ENCODE data around the gene SETD3. TPM values are rescaled to one million over a fixed set of nuclear protein-coding genes. Genes with fewer than 3 reads are reported as not detected.

The SETD3 gene
- polyA plus RNA-seq, 3 donors, result 19.8 to 45.5 (median 37.8) TPM

DNA sequence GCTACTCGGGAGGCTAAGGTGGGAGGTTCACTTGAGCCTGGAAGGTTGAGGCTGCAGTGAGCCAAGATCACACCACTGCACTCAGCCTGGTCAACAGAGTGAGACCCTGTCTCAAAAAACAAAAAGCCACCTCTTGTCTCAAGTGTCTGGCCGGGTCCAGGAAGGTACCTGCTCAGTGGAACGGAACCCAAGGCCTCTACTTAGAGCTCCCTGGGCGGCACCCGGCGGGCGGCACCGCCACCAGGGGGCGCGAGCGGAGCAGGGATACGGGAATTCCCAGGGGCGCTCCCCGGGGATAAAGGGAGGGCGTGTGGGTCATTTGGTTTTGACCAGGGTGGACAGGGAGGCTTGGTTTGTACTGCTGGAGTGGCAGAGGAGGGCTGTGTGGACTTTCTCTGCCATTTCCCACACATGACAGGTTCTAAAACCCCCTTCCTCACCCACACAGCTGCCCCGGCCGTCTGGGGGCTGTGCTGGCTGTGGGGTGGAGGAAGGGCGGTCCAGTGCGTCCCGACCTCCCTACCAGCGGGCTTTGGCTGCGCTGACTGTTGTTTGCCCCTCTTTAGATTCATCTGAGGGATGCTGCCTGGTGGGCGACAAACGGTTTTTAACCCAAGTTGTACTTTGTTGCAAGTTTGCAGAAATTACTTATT, 91.4 kb downstream of the SETD3 start:
- 19 to 23% (median 20%) methylated on average over 22 to 24 of the region's 24 CpGs for WGBS, 3 donors
- no peak overlapping the region for H3K27ac ChIP-seq (ENCODE audit: low read depth, low read length)

DNA sequence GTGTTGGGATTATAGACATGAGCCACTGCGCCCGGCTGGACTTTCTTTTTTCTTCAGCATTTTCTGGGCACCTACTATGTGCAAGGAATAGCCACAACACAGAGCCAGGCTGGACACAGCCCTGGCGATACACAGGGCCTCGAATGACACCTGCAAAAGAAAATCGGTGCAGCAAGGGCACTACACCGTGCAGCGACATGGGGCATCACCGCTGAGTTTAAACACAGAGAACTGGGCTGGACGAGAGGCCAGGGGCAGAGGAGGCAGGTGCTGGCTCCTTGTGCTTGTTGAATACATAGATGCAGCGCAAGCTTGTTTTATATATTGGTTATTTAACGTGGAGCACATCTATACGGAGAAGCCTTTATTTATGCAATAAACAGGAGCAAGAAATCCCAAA, 92.4 kb downstream of the SETD3 start:
- 89 to 90% (median 90%) methylated on average over 12 of the region's 12 CpGs for WGBS, 3 donors
- no peak overlapping the region for H3K27ac ChIP-seq (ENCODE audit: low read depth, low read length)

DNA sequence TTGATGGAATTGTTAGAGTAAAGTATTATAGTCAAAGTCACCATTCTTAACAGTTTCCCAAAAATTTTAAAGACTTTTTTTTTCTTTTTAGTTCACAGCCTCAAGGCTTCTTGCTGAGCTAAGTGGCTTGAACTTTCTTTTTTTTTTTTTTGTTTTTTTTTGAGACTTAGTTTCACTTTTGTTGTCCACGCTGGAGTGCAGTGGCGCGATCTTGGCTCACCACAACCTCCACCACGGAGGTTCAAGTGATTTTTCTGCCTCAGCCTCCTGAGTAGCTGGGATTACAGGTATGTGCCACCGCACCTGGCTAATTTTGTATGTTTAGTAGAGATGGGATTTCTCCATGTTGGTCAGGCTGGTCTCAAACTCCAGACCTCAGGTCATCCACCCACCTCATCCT, 92.8 kb downstream of the SETD3 start:
- WGBS, 3 donors, result 23 to 89% (median 54%) methylated on average over 5 of the region's 5 CpGs
- no peak overlapping the region for H3K27ac ChIP-seq (ENCODE audit: low read depth, low read length)

DNA sequence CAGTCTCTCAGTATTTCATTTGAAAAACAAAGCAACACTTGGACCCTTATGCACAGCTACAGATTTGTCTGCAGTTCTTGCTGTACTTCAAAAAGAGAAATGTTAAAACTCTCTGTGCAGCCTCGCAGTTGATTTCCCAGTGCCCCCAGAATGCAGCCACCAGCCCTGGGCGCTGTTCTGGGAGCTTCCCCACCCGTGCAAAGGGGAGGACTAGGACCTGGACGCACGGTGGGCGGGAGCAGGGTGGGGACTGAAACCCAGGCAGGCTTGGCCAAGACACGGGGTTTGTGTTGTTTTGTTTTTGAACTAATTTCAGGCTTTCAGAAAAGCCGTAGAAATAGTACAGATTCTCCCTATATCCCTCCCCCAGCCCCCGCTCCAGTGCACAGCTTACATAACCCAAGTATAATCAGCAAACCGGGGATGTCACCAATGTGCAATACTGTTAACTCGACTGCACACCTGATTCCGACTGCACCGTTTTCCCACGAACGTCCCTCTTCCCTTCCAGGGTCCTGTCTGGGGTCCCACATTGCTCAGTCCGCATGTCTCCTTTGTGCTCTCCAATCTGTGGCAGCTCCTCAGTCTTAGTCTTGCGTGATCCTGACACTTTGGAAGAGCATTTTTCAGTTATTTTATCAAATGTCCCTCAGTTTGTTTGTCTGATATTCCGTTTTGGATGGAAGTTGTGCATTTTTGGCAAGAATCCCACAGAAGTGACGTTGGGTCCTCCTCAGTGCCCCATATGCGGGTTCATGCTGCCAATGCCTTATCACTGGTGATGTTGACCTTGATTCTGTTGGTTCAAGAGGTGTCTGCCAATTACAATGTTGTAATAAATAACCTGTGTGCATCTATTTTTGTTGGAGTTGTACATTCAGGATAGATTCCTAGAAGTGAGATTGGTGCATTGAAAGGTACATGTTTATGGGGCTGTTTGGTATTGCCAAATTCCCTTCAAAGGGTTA, 95.9 kb downstream of the SETD3 start:
- WGBS, 3 donors, result 52 to 76% (median 72%) methylated on average over 20 of the region's 20 CpGs
- no peak overlapping the region for H3K27ac ChIP-seq (ENCODE audit: low read depth, low read length)

DNA sequence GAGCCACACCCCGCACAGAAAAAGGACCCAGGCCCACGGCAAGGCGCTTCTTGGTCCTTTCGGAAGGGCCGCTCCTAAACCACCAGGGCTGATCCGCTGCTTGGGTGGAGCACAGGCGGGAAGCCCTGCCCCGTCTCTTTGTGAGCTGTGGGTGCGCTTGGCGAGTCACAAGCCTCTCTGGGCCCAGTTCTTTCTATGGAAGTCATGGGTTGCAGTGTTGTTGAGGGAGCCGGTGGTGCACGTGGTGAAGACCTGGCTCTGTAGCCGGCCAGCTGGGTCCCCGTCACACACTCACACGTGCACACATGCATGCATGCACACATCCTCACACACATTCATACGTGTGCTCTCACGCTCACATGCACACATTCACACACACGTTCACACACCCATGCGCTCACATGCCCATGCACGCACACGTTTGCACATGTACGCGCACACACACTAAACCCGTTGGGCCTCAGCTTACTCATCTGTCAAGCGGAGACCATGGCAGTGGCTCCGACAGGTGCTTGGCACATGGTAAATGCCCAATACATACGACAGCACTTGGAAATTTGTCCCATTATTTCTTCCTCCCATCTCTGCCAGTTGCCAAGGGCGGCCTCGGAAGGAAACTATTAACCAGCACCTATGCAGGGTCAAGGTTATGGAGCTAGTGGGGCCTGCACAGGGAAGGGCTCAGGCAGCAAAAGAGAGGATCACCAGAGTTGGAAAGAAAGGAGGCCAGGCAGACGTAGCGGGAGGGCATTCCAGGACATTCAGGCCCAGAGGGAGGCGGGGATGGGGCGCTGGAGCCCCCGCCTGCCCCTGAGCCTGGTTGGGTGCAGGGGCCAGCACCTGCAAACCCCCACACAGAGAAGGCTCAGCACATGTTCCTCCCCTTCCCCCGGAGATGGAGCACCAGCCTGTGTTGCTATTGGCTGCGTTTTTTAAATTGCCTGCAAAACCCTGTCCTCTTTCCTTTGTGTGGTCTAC, 96.9 kb downstream of the SETD3 start:
- 82 to 85% (median 84%) methylated on average over 35 to 36 of the region's 36 CpGs for WGBS, 3 donors

DNA sequence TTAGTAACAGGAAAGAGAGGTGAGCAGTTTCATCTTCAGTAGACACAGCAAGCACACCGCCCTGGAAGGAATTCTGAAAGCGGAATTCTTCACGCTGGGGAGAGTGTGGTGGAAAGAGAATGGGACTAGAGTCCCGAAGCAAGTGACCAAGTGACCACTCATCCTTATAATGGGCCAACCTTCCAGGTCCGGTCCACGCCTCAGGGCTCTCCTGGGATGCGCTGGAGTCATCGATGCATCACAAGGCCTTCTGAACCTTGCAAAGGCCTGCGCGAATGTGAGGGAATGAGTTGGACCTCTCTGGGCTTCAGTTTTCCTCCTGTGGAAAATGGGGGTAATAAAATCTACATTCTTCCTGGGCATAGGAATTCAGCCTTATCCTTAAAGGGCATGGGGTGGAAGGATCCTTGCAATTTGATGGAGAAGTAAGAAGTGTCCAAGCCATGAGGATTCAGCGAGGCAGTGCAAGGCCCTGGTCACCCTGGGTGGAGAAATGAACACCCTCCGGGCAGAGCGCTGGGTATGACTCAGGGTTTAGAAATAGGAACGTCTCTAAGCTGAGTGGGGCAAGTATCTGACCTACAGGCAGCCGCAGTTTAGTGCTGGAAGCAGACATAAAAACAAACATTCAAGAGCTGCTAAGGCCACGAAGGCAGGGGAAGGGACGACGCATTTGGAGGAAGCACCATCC, 97.7 kb downstream of the SETD3 start:
- WGBS, 3 donors, result 84 to 92% (median 86%) methylated on average over 18 of the region's 18 CpGs
- H3K27ac ChIP-seq (ENCODE audit: low read depth, low read length), result no peak overlapping the region

More for the DNA sequence above, 96.9 kb downstream of the SETD3 start:
- no peak overlapping the region for H3K27ac ChIP-seq (ENCODE audit: low read depth, low read length)

DNA sequence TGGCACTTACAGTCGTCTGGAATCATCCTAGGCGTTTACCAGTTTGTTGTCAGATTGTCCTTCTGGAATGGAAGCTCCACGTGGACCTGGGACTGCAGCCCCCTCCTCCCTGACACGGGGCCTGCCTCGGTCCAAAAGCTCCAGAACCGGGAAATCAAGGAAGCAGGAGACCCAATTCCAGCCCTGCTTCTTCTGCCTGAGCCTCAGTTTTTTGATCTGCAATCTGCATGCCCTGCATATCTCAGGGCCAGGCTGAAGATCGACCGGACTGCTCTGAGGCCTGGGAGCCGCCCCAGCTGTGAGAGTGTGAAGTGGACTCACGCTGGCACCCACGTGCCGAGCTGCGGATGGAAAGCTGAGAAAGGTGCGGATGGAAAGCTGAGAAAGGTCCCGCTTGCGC, 98.6 kb downstream of the SETD3 start:
- WGBS, 3 donors, result 41 to 53% (median 51%) methylated on average over 16 of the region's 16 CpGs
- no peak overlapping the region for H3K27ac ChIP-seq (ENCODE audit: low read depth, low read length)

DNA sequence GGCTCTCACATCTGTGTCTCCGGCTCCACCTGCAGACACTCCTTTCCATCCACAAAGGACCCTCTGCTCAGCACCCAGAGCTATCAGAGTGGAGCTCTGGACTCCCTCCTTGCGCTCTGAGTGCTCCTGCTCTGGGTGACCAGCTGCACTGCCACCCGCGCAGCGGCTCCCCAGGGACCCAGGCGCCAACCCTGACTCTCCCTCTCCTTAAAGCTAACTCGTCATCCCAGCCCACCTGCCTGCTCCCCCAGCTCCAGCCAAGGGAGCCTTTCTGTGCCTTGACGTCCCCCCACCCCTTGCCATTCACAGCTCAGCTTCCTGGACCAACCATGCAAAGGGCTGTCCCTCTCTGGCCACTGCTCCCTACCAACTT, 99.0 kb downstream of the SETD3 start:
- 69 to 92% (median 77%) methylated on average over 7 to 8 of the region's 8 CpGs for WGBS, 3 donors

DNA sequence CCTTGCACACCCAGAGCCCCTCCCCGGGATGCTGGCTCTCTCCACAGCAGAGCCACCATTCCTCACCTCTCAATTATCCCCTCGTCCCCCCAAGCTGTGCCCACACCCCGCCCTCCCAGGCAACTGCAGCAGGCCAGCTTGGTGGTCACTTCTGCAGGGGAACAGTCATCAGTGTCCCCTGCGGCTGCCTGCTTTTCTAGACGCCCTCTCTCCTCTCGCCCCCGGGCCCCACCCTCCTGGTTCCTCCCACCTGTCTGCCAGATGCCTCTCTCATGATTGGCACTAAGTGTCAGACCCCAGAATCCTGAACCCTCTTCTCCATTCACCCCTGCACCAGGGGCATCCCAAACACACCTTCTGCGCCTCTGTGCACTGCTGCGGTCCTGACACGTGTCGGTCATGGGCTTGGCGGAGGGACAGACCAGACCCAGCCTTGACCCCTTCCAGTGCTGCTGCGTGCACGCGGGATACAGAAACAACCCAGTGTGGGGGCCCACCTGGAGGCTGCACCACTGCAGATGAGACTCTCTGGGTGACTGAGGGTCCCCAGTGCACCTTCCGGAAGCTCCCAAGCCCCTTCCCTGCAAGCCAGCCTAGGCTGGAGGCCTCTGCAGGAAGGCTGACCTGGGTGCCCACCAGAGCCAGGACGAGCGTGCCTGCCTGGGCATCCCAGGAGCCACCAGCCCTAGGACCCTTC, 99.5 kb downstream of the SETD3 start:
- WGBS, 3 donors, result 73 to 76% (median 76%) methylated on average over 18 of the region's 18 CpGs
- no peak overlapping the region for H3K27ac ChIP-seq (ENCODE audit: low read depth, low read length)

More for the DNA sequence above, 99.0 kb downstream of the SETD3 start:
- no peak overlapping the region for H3K27ac ChIP-seq (ENCODE audit: low read depth, low read length)

DNA sequence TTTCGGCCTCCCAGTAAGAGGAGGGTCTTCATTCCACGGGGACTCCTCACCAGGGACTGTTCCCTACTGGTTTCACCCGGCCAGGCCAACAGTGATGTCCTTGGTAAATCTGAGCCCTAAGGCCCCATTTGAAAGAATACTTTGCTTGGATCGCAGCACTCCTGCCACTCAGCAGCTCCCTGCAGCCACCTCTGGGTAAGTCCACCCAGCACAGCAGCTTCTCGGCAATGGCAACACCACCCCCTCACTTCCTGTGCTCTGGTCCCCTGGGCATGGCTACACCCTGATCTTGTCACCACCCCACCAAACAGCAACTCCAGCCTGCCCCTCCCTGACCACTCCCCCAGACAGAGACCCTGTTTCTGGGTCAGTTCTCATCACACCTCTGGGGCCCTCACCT, 100.3 kb downstream of the SETD3 start:
- 49 to 54% (median 49%) methylated on average over 5 of the region's 5 CpGs for WGBS, 3 donors
- H3K27ac ChIP-seq (ENCODE audit: low read depth, low read length), result no peak overlapping the region

DNA sequence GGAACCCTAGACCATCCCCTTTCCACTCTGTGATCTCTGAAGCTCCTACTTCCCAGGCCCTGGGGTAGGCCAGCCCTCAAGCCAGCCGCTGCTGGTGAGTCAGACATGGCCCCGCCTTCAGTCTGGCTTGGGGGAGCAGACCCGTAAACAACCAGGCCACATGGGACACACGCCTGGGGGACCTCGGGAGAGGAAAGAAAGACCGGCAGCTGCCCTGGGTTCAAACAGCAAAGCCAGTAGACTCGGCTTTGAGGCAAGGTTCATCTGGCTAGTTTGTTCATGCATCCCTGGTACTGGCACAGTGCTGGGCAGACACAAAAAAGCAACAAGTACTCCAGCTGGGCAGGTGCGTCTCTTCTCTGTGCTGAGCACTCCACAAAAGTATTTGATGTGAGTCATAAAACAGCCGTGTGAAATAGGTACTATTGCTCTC, 101.9 kb downstream of the SETD3 start:
- no peak overlapping the region for H3K27ac ChIP-seq (ENCODE audit: low read depth, low read length)
- 57 to 69% (median 64%) methylated on average over 9 of the region's 9 CpGs for WGBS, 3 donors

DNA sequence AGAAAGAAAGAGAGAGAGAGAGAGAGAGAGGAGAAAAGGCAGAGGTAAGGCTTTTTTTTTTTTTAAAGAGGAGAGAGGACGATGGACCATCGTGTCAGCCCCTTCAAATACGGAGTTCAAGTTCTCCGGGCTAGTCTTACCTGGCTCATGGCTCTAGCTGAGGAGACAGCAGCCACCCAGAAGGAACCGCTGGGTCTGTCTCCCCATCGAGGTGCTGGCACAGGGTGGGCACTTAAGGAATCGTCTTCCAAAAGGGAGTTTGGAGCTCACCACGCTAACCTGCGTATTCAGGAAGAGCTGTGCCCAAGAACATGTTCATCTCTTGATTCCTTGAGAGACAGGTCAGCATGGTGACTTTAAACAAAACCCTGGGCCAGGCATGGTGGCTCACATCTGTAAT, 102.7 kb downstream of the SETD3 start:
- no peak overlapping the region for H3K27ac ChIP-seq (ENCODE audit: low read depth, low read length)
- WGBS, 3 donors, result 84 to 91% (median 85%) methylated on average over 9 of the region's 9 CpGs

DNA sequence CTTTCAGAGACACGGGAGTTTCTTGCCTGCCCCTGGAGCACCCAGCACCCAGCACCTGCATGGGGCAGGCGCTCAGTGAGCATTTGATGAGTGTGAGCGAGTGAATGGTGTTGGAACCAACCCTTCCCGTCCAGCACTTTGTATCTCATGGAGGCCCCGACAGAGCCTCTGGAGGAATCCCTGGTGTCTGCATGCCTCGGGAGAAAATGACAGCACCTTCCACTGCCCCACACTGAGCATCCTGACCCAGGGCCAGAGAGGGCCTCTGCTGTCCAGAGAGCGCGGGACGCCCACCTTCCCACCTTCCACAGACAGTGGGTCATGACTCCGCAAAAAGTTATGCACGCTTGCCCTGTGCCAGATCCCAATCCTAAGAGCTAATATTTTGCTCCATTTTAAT, 105.7 kb downstream of the SETD3 start:
- 79 to 85% (median 84%) methylated on average over 11 of the region's 11 CpGs for WGBS, 3 donors

DNA sequence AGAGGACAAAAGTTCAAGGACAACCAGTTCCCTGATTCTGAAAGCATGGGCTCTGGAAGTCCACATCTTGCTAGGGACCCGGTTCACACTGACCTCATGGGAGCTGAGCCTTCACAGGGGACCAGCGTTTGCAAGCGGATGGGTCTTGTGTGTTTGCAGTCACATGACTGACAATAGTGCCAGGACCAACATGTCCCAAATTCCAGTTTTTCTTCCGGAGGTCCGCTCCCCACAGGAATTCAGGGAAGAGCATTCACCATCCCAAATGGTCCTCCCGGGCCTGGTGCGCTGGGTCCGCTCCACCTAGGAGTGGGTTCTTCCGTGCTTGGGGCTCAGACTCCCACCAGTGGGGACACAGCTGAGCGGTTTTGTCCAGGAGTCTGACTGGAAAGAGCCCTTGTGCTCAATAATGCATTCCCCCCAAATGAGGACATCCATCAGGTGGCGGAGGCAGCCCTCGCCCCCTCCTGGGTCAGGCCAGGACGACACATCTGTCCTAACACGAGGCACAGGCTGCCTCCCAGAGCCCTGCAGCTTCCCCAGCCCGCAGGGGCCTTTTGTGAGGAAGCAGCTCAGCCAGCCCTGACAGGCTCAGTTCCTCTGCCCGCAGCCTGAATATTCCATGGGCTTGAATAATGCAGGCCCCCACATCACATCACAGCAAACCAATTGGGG, 116.9 kb downstream of the SETD3 start:
- H3K27ac ChIP-seq (ENCODE audit: low read depth, low read length), result no peak overlapping the region
- 79 to 84% (median 80%) methylated on average over 16 of the region's 16 CpGs for WGBS, 3 donors

More for the DNA sequence above, 105.7 kb downstream of the SETD3 start:
- no peak overlapping the region for H3K27ac ChIP-seq (ENCODE audit: low read depth, low read length)

DNA sequence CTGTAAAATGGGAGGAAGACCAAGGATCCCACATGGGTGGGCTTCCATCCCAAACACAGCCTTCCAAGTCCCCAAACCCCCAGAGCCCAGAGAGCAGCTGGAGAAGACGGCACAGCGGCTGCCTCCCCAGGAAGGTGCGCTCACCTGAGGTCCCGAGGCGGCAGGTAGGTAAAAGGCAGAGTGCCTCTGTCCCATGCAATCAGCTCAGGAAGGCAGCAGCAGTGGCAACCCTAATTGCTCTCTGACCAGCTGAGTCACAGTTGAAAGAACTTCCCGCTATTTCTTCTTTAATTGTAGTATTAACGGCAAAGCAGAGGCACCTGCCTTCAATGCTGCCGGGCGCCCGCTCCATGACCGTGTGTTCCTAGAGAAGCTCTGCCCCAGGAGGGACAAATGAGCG, 117.6 kb downstream of the SETD3 start:
- WGBS, 3 donors, result 88 to 95% (median 94%) methylated on average over 12 of the region's 12 CpGs
- no peak overlapping the region for H3K27ac ChIP-seq (ENCODE audit: low read depth, low read length)

DNA sequence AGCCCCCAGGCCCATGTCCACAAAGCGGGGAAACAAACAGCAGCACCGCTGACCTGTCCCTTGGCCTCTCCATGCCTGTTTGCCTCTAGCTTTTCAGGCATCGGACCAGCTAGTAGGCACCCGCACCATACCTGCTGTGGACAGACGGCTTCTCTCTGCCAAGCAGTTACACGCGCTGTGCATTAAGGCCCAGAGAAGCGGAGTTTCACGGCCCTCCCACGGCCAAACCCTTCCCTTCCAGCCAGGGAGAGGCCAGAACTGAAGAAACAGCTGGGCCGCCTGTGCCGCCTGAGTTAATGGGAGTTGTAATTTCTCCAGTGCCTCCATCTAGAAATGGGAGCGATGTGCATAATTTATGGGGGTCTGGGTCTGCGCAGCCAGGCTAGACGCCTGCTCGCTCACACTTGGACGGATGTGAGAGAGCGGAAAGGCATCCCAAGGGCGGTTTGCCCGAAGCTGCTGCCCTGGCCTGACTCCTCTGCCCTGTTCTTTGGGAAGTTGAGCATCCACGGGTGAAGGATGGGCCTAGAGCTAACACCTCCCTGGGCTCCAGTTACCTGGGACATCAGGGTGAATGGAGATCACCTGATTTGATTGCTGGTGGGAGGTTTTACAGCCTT, 119.0 kb downstream of the SETD3 start:
- WGBS, 3 donors, result 79 to 88% (median 86%) methylated on average over 21 of the region's 21 CpGs
- H3K27ac ChIP-seq (ENCODE audit: low read depth, low read length), result no peak overlapping the region

Measured in adipose tissue (tissue), 3 donors.